ENCODE measurements around the gene CCN5. TPM values are rescaled to one million over a fixed set of nuclear protein-coding genes. Genes with fewer than 3 reads are reported as not detected.

The CCN5 gene
- total and polyA plus RNA-seq, 2 donors from 2014 or later, result 0.41 to 3.1 TPM

DNA sequence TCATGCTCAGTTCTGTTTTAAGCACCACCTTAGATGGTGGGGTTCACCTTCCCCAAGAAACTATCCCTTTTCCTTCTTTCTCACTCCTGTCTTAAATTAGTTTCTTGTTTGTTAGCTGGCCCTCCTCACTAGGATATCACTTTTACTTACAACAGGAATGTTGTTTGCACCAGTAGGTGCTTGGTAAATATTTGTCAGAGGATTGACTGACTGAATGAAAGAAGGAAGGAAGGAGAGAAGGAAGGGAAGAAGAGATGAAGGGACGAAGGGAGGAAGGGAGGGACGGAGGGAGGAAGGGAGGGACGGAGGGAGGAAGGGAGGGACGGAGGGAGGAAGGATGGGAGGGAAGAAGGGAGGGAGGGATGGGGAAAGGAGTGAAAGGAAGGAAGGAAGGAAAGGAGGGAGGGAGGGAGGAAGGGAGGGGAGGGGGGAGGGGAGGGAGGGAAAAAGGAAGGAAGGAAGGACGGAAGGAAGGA, 30.0 kb downstream of the CCN5 start:
- Histone ChIP-seq H3K27me3 (ENCODE audit: control insufficient read depth, insufficient read depth, low read length) (no peaks in the 10 kb centered on the region), H3K36me3 (ENCODE audit: control insufficient read depth in 2 of 3, insufficient read depth in 3 of 3, low read length in 3 of 3) (no peaks in the 10 kb centered on the region), H3K4me3 (ENCODE audit: low read length in 3 of 3) (no peak overlapping the region), H3K4me1 (ENCODE audit: control insufficient read depth in 2 of 3, insufficient read depth in 2 of 3, low read depth in 1 of 3, low read length in 3 of 3) (peaks cover 0 to 10% (median 7%) of the 10 kb centered on the region in 3 donors), H3K9me3 (ENCODE audit: control insufficient read depth in 2 of 3, insufficient read depth in 1 of 3, low read length in 3 of 3) (no peaks in the 10 kb centered on the region), H3K9ac (ENCODE audit: low read length in 3 of 3) (no peak overlapping the region), H3K27ac (ENCODE audit: low read depth in 2 of 2, low read length in 2 of 2) (no peak overlapping the region)
- DNase-seq (no peak), FAIRE-seq (no peak)
- intact Hi-C loops (cut with DNase I), result no loop called here
- TF ChIP-seq, protein P1, sequence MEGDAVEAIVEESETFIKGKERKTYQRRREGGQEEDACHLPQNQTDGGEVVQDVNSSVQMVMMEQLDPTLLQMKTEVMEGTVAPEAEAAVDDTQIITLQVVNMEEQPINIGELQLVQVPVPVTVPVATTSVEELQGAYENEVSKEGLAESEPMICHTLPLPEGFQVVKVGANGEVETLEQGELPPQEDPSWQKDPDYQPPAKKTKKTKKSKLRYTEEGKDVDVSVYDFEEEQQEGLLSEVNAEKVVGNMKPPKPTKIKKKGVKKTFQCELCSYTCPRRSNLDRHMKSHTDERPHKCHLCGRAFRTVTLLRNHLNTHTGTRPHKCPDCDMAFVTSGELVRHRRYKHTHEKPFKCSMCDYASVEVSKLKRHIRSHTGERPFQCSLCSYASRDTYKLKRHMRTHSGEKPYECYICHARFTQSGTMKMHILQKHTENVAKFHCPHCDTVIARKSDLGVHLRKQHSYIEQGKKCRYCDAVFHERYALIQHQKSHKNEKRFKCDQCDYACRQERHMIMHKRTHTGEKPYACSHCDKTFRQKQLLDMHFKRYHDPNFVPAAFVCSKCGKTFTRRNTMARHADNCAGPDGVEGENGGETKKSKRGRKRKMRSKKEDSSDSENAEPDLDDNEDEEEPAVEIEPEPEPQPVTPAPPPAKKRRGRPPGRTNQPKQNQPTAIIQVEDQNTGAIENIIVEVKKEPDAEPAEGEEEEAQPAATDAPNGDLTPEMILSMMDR (IDR thresholded peaks at IDR 0.05; ENCODE audit: borderline replicate concordance, extremely low read depth, insufficient read depth), result no peak

DNA sequence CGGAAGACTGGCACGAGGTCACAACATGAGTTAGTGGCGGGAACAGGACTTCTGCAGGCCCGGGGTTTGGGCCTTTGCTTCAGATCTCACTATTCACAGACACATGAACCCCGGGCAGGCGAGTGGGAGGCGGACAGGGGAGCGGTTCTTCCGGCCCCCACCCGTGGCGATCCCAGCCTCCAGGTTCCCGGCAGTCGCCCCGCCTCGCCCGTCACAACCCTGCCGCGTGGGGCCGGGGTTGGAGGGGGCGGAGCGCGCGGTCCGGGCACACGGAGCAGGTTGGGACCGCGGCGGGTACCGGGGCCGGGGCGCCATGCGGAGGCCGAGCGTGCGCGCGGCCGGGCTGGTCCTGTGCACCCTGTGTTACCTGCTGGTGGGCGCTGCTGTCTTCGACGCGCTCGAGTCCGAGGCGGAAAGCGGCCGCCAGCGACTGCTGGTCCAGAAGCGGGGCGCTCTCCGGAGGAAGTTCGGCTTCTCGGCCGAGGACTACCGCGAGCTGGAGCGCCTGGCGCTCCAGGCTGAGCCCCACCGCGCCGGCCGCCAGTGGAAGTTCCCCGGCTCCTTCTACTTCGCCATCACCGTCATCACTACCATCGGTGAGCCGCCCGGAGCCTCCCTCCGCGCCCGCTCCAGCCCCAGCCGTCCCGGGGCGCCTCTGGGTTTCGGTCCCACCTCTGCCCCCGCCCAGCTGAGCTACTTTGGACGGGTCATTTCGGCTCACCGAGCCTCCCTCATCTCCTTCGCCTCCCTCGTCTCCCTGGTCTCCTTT, 30.6 kb downstream of the CCN5 start, which contains the start of gene KCNK15:
TSS of gene KCNK15 (plus strand) at position 268 of the 769 bp plus-strand sequence. CDS start at position 314, 46 bp downstream.
- Histone ChIP-seq H3K9me3 (ENCODE audit: control insufficient read depth in 2 of 3, insufficient read depth in 1 of 3, low read length in 3 of 3) (no peaks in the 10 kb centered on the region), H3K4me3 (ENCODE audit: low read length in 3 of 3) (peak within 1 kb of the TSS in 1 of 3 donors; percentile 36), H3K9ac (ENCODE audit: low read length in 3 of 3) (no peak within 1 kb of the TSS), H3K36me3 (ENCODE audit: control insufficient read depth in 2 of 3, insufficient read depth in 3 of 3, low read length in 3 of 3) (no peaks in the 10 kb centered on the region), H3K4me1 (ENCODE audit: control insufficient read depth in 2 of 3, insufficient read depth in 2 of 3, low read depth in 1 of 3, low read length in 3 of 3) (peaks cover 0 to 10% (median 7%) of the 10 kb centered on the region in 3 donors), H3K27ac (ENCODE audit: low read depth in 2 of 2, low read length in 2 of 2) (no peak within 1 kb of the TSS), H3K27me3 (ENCODE audit: control insufficient read depth, insufficient read depth, low read length) (no peaks in the 10 kb centered on the region)
- TF ChIP-seq, protein P1 (IDR thresholded peaks at IDR 0.05; ENCODE audit: borderline replicate concordance, extremely low read depth, insufficient read depth), result no peak
- intact Hi-C loops (cut with DNase I), result no loop called here
- FAIRE-seq, result no peak
- peak; percentile 42 to 85 (median 53) for DNase-seq

DNA sequence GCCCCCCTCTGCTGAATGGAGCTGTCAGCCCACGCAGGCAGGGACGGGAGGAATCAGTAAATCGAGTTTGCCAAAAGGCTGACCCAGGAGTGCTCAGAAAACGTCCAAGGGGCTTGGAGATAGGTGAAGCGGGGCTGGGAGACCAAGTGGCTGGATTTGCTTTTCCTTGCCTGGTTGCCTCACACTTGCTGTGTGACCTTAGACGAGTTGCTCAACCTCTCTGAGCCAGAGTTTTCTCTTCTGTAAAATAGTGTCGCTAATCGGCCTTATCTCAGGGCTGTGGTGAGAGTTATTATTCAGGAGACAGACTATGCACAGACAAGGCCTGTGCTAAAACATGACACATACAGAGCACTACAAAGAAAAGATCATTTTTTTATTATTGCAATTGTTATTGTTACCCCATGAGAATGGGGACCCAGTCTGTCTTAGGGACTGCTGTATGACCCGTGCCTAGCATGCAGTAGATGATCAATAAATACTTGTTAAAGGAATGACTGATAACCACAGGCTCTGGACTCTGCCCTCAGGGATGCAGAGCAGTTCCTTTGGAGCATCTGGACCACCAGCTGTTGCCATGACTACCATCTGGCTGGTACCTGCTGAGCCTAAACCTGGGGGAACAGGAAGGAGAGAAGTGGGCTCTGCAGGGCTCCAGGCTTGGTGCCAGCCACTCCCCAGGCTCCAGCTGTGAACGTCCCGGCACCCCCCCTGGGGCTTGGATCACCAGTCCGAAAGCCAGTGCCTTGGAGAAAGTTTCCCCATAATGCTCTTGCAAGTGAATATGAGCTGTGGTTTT, 31.4 kb downstream of the CCN5 start:
- Histone ChIP-seq H3K4me3 (ENCODE audit: low read length in 3 of 3) (peak overlapping the region in 1 of 3 donors; percentile 36), H3K9me3 (ENCODE audit: control insufficient read depth in 2 of 3, insufficient read depth in 1 of 3, low read length in 3 of 3) (no peaks in the 10 kb centered on the region), H3K9ac (ENCODE audit: low read length in 3 of 3) (no peak overlapping the region), H3K4me1 (ENCODE audit: control insufficient read depth in 2 of 3, insufficient read depth in 2 of 3, low read depth in 1 of 3, low read length in 3 of 3) (peaks cover 0 to 10% (median 7%) of the 10 kb centered on the region in 3 donors), H3K27ac (ENCODE audit: low read depth in 2 of 2, low read length in 2 of 2) (no peak overlapping the region), H3K36me3 (ENCODE audit: control insufficient read depth in 2 of 3, insufficient read depth in 3 of 3, low read length in 3 of 3) (no peaks in the 10 kb centered on the region), H3K27me3 (ENCODE audit: control insufficient read depth, insufficient read depth, low read length) (peaks cover 2% of the 10 kb centered on the region)
- DNase-seq (peak in 1 of 5 donors; percentile 82), FAIRE-seq (no peak)
- TF ChIP-seq, protein P1 (IDR thresholded peaks at IDR 0.05; ENCODE audit: borderline replicate concordance, extremely low read depth, insufficient read depth), result no peak
- intact Hi-C loops (cut with DNase I), result no loop called here

All from kidney (tissue), 14 donors.